ENCODE data around the gene MEIS3. TPM values are rescaled to one million over a fixed set of nuclear protein-coding genes. Genes with fewer than 3 reads are reported as not detected.

MEIS3 gene
- total RNA-seq, 1 experiment from 2014 or later, result 35.8 TPM

DNA sequence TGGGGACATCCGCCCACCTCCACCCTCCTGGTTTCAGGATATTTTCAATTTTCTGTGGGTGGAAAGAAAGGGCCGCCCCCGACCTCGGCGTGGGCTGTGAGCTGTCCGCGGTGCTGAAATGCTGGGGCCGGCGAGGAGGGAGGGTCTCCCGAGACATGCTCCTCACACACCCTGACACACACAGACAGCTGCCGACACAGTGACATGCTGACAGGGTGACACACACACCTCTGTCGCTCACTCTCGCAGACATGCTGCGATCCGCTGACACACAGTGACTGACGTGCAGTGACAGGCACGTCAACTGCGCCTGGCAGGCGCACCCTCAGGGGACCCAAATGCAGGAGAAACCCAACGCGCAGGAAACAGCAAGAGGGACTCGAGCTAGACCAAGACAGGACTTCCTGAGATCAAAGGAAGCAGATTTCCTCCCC, 25.1 kb upstream of the MEIS3 start:
- H3K9me3 ChIP-seq (ENCODE audit: control insufficient read depth in 1 of 2, insufficient read depth in 1 of 2, low read depth in 1 of 2, low read length in 2 of 2), result no peaks in the 10 kb centered on the region
- no peak overlapping the region for H3K4me2 ChIP-seq (ENCODE audit: low read length)
- no peak overlapping the region for H3K9ac ChIP-seq (ENCODE audit: low read length)
- CTCF ChIA-PET, result interaction anchor here (3.6 kb wide), 1 partner anchor 8 kb away, joined by 32 read pairs; no protein-coding TSS in a partner anchor
- ATAC-seq (no peak), DNase-seq (ENCODE audit: low read depth, low spot score) (no peak)
- no peaks in the 10 kb centered on the region for H3K79me2 ChIP-seq (ENCODE audit: insufficient read depth, low read length)
- H3K9me2 ChIP-seq (ENCODE audit: insufficient read depth), result no peaks in the 10 kb centered on the region
- TF ChIP-seq, protein P1, sequence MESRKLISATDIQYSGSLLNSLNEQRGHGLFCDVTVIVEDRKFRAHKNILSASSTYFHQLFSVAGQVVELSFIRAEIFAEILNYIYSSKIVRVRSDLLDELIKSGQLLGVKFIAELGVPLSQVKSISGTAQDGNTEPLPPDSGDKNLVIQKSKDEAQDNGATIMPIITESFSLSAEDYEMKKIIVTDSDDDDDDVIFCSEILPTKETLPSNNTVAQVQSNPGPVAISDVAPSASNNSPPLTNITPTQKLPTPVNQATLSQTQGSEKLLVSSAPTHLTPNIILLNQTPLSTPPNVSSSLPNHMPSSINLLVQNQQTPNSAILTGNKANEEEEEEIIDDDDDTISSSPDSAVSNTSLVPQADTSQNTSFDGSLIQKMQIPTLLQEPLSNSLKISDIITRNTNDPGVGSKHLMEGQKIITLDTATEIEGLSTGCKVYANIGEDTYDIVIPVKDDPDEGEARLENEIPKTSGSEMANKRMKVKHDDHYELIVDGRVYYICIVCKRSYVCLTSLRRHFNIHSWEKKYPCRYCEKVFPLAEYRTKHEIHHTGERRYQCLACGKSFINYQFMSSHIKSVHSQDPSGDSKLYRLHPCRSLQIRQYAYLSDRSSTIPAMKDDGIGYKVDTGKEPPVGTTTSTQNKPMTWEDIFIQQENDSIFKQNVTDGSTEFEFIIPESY (IDR thresholded peaks at IDR 0.05; ENCODE audit: extremely low read depth, insufficient replicate concordance, low read length), result no peak
- TF ChIP-seq ELF1 (IDR thresholded peaks at IDR 0.05; ENCODE audit: borderline replicate concordance, low read depth), result no peak
- no peak for TF ChIP-seq CBX3 (IDR thresholded peaks at IDR 0.05; ENCODE audit: low read depth)
- TF ChIP-seq, protein P2, sequence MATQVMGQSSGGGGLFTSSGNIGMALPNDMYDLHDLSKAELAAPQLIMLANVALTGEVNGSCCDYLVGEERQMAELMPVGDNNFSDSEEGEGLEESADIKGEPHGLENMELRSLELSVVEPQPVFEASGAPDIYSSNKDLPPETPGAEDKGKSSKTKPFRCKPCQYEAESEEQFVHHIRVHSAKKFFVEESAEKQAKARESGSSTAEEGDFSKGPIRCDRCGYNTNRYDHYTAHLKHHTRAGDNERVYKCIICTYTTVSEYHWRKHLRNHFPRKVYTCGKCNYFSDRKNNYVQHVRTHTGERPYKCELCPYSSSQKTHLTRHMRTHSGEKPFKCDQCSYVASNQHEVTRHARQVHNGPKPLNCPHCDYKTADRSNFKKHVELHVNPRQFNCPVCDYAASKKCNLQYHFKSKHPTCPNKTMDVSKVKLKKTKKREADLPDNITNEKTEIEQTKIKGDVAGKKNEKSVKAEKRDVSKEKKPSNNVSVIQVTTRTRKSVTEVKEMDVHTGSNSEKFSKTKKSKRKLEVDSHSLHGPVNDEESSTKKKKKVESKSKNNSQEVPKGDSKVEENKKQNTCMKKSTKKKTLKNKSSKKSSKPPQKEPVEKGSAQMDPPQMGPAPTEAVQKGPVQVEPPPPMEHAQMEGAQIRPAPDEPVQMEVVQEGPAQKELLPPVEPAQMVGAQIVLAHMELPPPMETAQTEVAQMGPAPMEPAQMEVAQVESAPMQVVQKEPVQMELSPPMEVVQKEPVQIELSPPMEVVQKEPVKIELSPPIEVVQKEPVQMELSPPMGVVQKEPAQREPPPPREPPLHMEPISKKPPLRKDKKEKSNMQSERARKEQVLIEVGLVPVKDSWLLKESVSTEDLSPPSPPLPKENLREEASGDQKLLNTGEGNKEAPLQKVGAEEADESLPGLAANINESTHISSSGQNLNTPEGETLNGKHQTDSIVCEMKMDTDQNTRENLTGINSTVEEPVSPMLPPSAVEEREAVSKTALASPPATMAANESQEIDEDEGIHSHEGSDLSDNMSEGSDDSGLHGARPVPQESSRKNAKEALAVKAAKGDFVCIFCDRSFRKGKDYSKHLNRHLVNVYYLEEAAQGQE (IDR thresholded peaks at IDR 0.05; ENCODE audit: low read depth), result peak; percentile 90
- TF ChIP-seq EGR1 (IDR thresholded peaks at IDR 0.05; ENCODE audit: low read depth), result peak; percentile 45; the same call in 1 of the 2 replicates
- no peaks in the 10 kb centered on the region for H3K36me3 ChIP-seq (ENCODE audit: control insufficient read depth in 1 of 2, insufficient read depth in 2 of 2, low read length in 2 of 2)
- RAD21 ChIA-PET (ENCODE audit: low non-redundant PET in 1 of 2, low total read pairs in 2 of 2, uncharacterized antibody in 2 of 2, unreplicated experiment in 2 of 2), result no interaction called here
- no TSS peak for BruUV-seq (replicated peaks)
- intact Hi-C loops (cut with micrococcal nuclease), result loop anchor here (10.0 kb wide), 1 partner anchor 160 kb away; the partner anchor contains the start of gene BICRA
- POLR2A ChIA-PET, result no interaction called here
- no peaks in the 10 kb centered on the region for H4K20me1 ChIP-seq (ENCODE audit: insufficient read depth)
- no peak overlapping the region for H2AFZ ChIP-seq (ENCODE audit: low read depth, low read length, poor library complexity, severe bottlenecking)
- peaks cover 15% of the 10 kb centered on the region for H3K27me3 ChIP-seq (ENCODE audit: insufficient read depth, low read length)
- peaks cover 17 to 23% of the 10 kb centered on the region in 2 experiments for H3K4me1 ChIP-seq (ENCODE audit: control insufficient read depth in 1 of 2, insufficient read depth in 2 of 2, low read length in 2 of 2)
- H3K27ac ChIP-seq (ENCODE audit: low read depth, low read length), result no peak overlapping the region
- H3K4me3 ChIP-seq (replicated peaks in 1 of 2; ENCODE audit: low read depth in 1 of 2, low read length in 2 of 2), result no peak overlapping the region
